Measurements from ENCODE around the gene RBM47.
"Not testable (repeated sequence)": the region's sequence is repeated elsewhere in the genome, so short reads cannot be mapped to it uniquely, and the experiment has no call there.

RBM47 gene

DNA sequence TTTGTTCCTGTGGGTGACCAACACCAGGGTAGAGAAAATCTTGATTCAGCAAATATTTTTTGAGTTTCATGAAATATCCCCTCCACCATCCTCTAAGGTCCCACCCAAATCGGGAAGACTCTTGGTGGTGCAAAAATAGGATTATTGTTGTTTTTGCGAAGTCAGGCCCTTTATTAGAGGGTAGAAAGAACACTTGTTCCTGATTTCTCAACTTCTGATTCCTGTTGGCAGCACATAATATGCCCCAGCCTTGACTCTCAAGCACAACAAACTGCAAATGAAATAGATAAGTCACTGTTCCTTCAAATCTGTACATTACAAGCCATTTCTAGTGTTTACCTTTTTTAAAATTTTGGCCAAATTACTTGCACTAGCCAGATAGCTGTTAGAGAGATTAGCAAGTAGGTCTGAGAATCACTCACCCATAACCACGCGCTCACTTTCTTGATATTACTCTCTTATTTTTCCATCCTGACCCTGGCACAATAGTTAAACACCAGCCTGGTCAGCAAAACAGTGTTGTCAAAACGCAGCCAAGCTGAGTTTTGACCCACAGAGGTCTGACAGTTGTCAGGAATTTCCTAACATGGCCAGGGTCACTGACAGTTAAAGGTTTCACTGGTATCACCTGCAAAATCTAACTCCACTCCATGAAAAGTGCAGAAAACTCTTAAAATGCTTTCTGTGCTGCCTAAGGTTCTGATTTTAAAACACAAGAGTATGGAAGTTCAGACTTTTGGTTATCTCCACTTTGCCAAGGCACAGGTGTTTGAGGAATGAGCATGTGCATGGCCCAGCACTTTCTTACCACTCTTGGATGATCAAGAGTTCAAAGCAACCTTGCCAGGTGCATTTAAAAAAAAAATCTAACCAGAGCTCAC is 69.8 kb downstream of the RBM47 start:
- no peak for DNase-seq

DNA sequence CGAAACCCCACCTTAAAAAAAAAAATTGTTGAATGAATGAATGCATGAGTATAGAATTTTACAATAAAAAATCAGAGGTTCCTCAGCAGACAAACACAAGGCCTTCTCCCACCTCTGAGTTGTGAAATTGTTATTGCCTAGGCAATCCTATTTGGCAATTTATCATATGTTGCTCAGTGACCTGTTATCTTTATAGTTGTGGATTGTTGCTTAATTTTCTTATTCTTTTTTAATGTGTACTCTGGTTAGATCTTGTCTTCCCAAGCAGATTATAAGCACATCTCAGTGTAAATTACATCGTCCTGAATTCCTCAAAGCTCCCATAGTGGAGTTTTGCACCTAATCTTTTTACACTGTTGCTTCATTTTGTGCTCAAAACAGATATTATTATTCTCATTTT is 71.9 kb downstream of the RBM47 start:
- no peak for DNase-seq

DNA sequence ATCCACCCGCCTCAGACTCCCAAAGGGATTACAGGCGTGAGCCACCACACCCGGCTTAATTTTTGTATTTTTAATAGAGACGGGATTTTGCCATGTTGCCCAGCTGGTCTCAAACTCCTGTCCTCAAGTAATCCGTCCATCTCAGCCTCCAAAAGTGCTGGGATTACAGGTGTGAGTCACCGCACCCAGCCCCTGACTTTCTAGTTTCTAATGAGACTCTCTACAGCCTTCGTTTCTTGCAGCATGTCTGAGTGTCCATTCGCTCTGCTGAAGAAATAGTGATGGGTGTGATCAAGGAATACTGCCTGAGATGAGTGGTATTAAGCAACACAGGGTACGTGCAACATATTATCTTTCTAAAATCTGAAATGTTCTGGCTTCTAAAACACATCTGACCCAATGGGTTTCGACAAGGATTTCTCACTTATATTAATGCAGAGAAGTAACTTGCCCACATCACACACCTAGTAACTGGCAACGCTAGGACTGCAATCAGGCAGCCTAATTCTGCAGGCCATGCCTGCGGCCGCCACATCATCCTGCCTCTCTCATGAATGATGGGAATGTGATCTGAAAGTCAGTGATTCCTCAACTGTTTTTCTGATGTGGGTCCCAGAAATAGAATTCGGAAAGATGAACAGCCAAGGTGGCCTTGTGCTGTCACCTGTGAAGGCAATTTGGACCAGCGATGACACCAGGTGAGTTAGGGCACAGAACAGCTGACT is 74.3 kb downstream of the RBM47 start:
- DNase-seq = no peak

DNA sequence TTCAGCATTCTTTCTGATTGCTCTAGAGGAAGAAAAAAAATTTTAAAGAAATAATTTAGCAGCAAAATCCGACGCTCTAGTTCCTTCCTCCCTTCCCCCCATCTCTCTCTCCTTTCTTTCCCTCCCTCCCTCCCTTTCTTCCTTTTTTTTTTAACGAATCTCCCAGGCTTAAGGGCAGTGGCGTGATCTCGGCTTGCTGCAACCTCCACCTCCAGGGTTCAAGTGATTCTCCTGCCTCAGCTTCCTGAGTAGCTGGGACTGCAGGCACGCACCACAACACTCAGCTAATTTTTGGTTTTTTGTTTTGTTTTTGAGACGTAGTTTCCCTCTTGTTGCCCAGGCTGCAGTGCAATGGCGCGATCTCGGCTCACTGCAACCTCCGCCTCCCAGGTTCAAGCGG is 75.0 kb downstream of the RBM47 start:
- DNase-seq = not testable (repeated sequence)

DNA sequence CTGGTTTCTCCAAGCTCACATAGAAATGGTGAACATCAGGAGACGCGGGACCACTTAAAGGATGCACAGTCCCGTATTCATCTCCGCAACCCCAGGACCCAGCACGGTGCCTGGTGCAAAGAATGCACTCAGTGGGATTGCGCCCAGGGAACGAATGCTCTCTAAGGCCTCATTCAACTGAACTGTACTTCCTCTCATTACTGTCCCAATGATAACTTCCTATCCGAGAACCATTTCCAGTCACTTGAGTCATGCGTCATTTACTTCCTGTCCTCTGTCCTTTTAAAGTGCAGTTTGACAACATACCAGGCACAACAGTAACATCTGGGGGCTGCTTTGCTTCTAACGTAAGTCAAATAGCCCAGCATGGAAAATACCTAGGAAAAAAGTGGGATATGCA is 75.7 kb downstream of the RBM47 start:
- DNase-seq = peak; percentile 42

DNA sequence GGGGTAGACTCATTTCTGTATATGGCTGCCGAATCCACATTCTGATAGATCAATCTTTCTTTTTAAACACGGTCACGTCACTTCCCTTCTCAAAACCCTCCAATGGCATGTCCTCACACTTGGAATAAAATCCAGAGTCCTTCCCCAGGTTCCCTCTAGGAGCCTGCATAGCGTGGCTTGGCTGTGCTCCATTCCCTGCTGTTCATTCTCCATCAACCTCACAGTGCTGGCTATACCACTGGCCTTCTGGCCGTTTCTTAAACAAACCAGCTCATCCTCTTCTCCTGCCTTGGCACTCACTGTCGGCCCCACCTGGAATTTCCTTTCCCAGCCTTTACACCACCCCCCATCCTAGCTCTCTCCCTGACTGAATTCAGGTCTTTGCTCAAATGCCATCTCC is 77.1 kb downstream of the RBM47 start:
- DNase-seq = no peak

DNA sequence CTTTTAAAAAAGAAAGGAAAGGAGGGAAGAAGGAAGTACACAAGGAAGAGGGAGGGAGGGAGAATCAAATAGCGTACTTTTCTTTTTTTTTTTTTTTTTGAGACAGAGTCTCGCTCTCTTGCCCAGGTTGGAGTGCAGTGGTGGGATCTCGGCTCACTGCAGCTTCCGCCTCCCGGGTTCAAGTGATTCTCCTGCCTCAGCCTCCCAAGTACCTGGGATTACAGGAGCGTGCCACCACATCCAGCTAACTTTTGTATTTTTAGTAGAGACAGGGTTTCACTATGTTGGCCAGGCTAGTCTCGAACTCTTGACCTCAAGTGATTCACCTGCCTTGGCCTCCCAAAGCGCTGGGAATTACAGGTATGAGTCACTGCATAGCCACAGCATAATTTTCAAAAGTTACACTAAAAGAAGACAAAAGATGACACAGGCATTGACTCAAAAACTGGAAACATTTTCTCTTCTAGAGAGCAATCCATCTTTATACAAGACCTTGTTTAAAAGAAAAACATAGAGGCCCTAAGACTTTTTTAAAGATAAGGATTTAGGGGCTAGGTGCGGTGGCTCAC is 78.0 kb downstream of the RBM47 start:
- not testable (repeated sequence) for DNase-seq

DNA sequence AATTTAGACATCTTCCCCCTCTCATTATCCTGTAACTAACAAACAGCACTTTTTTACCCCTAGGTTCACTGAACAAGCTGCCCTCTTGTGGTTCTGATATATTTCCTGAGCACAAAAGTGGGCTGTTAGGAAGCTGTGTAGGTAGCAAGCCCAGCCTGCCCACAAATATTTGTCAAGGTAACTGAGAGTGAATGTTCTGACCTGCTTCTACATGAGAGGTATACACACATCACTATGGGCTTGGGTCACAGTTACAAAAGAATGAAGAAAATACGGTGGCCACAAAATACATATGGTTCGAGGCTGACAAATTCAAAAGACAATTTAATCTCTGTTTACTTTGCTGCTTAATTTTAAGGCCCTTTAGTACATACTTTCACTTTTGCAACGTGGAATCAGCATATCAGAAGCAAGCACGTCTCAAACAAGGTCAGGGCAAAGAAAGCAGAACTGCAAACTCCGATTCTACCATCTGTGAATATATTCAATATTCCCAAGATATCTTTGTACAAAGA is 78.7 kb downstream of the RBM47 start:
- DNase-seq = no peak

DNA sequence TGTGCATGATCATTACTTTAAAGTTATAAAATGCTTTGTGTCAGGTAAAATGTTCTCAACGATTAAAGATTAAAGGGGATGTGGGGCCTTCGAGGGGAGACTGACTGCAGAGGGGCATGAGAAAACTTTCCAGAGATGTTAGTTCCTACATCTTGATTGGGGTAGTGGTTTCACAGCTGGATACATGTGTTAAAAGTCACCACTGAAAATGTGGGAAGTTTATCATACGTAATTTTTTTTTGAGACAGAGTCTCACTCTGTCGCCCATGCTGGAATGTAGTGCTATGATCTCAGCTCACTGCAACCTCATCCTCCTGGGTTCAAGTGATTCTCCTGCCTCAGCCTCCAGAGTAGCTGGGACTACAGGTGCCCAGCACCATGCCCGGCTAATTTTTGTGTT is 79.5 kb downstream of the RBM47 start:
- no peak for DNase-seq

DNA sequence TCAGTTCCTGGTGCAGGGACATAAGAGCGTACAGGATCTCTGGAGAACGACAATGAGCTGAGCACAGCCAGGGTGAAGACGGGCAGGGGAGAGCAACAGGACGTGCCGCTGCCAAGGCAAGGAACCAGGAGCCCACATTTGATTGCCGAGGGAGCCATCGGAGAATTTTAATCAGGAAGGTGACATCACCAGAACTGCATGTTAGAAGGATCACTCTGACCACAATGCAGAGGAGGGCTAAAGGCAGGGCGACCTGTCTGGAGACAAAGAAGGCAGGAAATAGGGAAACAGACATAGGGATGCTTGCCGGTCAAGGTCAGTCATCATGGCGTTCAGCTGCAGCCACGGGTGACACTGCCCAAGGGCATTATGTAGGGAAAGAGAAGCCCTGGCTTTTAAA is 81.4 kb downstream of the RBM47 start:
- DNase-seq = no peak

DNA sequence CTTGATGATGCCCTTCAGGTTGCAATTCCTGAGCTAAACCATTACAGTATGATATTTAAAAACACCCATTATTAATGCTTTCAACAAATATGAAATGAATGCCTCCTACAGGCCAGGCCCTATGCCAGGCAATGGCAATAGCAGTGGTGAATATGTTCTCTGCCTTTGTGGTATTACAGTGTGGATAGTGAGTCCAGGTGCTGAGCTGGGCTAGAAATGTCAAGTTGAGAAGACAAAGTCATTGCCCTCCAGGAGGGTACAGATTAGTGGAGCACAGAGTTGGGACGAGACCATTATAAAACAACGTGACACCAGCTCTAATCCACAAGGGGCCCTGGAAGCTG is 81.9 kb downstream of the RBM47 start:
- DNase-seq = no peak

DNA sequence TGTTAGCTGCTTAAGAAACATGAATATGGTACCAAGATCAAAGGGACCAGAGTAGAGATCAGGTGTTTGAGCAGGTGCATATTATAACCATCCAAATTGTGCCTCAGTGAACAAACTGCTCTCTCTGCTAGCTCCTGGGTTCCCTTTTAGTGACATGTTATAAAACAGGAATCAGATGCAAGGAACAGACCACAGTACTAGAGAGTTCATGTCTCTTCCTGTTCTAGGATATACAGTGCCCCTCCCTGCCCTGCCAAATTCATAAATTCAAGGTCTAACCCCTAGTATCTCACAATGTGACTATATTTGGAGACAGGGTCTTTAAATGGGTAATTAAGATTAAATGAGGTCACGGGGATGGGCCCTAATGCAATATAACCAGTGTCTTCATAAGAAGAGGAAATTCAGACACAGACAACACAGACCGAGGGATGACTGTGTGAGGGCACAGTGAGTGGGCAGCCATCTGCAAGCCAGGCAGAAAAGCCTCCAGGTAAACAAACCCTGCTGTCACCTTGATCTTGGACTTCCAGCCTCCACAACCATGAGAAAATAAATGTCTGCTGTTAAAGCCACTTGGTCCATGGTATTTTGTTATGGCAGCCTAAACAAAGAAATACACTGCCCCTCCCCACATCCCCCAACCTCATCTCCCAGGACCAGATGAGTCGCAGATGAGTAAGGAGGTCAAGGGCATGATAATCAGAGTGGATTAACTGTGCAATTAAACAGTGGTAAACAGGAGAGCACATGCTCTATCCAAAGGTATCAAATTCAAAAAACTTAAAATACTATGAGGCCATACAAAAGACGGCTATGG is 82.5 kb downstream of the RBM47 start:
- DNase-seq = no peak

DNA sequence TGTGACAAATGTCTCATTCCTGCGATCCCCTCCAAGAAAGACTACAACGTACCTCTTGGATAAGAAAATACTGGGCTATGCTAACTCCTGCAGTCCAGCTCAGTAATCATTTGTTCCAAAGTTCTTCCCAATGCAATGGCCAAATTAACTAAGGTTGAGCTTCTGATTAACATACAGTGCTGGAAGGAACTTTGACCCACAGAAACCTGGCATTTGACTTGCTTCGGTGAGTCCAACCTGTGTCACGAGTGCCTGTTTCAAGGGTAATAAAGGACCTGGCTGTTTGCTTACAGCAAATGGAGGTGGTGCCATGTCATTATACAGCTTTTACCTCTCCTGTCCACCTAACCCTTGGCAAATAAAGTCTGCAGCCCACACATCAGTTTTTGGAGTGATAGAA is 83.2 kb downstream of the RBM47 start:
- DNase-seq = no peak

DNA sequence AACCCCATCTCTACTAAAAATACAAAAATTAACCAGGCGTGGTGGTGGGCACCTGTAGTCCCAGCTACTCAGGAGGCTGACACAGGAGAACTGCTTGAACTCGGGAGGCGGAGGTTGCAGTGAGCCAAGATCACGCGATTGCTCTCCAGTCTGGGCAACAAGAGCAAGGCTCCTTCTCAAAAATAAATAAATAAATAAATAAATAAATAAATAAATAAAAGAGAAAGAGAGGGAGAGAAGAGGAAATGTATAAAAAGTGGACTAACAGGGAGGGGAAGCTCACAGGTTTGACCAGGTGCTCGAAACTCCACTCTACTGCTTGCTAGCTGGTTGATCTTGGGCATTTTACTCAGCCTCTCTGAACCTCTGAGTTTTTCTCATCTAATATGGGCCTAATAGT is 84.2 kb downstream of the RBM47 start:
- not testable (repeated sequence) for DNase-seq

DNA sequence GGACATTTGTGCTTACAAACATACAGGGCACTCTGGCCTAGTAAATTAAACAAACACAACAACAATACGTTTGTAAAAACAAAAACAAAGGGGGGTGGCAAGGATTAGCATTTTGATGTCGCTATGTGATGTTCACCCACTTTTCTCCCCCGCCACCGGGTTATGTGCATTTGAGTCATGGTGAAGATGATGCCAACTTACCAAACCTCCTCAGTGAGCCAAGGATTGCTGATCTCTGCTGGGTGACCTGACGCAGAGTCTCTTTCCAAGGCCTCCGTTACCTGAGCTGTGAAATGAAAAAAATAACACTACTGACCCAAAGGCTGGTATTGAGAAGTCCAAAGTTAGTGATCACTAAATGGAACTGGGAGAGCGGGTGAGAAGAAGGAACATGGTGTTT is 85.4 kb downstream of the RBM47 start:
- no peak for DNase-seq

DNA sequence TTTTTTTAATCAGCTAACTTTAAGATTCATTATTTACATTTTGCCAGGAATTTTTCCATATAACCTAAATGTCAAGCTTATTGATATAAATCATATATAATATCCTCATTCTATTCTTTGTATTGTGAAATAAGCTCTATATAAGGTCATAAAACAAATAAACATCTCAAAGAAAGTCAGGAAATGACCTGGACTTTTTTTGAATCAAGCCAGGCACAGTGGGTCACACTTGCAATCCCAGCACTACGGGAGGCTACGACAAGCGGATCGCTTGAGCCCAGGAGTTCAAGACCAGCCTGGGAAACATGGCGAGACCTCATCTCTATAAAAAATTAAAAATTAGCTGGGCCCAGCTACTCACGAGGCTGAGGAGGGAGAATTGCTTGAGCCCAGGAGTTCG is 88.9 kb downstream of the RBM47 start:
- DNase-seq = no peak

DNA sequence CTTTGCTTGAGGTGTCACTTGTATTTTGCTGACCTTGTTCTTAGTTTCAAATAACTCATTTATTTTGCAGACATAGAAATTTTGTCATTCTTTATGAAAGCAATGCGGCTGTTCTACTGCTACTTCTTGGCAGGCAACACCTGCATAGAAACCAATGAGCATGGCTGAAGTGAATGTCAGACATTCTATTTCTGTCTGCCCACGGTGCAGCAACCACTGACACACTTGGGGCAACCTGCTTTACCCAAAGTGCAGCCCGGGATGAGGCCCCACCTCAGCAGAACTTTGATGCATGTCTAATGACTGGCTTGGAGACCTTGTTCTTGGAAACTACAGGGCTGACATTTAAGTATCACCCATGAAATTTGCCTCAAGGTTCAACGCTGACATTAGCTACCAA is 93.6 kb downstream of the RBM47 start:
- no peak for DNase-seq

DNA sequence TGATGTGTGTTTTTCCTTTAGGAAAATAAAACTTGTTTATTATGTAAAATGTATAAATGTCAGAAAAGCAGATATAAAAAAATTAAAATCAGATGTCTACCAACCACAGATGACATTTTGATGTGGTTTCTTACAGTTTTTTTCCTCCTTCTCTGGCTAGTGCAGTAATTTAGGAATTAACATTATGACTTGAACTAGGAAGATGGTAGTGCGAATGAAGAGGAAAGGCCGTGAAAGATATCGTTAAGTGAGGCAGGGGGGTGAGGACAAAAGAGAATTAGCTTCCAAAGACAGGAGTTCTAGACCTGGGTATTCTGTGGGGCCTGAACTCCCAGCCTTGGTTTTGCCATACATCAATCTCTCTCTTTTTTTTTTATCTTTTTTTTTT is 98.0 kb downstream of the RBM47 start:
- DNase-seq = no peak

DNA sequence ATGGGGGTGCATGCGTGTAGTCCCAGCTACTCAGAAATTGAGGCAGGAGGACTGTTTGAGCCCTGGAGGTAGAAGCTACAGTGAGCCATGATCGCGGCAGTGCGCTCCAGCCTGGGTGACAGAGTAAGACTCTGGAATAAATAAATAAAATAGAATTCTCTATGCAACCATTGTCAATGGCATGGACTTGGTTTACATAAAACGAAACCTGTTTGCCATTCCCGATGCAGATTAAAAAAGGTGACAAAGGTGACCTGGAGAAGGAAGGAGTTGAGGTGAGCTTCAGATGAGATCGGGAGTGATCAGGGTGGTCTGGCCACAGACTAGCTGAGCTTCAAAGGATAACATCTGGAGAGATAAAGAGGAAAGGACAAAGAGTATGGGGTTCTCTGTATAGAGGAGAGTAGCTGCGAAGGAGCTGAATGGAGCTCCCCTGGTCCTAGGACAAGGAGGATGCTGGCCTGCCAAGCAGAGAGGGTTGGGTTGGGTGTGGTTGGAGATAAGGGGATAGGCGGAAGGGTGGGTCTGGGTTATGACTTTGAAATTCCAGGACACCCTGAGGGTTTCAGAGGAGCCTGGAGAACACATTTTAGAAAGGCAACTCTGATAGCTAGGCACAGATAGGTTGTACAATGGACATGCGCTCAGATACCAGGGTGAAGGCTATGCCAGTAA is 98.6 kb downstream of the RBM47 start:
- DNase-seq = no peak

DNA sequence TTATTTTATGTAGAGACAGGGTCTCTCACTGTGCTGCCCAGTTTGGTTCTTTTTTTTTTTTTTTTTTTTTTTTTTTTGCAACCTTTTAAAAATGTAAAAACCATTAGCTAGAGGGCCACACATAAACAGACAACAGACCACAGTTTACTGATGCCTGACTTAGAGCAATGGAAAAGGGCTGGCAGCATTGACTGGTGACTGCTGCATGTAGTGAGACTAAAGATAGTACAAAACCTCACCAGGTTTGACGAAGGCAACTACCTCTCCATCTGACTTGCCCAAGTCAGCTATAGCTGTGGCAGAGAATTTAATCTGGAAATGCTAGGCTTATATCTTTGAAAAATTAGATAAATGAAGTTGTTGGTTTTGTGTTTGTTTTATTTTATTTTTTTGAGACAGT is 102.9 kb downstream of the RBM47 start:
- DNase-seq = no peak

DNA sequence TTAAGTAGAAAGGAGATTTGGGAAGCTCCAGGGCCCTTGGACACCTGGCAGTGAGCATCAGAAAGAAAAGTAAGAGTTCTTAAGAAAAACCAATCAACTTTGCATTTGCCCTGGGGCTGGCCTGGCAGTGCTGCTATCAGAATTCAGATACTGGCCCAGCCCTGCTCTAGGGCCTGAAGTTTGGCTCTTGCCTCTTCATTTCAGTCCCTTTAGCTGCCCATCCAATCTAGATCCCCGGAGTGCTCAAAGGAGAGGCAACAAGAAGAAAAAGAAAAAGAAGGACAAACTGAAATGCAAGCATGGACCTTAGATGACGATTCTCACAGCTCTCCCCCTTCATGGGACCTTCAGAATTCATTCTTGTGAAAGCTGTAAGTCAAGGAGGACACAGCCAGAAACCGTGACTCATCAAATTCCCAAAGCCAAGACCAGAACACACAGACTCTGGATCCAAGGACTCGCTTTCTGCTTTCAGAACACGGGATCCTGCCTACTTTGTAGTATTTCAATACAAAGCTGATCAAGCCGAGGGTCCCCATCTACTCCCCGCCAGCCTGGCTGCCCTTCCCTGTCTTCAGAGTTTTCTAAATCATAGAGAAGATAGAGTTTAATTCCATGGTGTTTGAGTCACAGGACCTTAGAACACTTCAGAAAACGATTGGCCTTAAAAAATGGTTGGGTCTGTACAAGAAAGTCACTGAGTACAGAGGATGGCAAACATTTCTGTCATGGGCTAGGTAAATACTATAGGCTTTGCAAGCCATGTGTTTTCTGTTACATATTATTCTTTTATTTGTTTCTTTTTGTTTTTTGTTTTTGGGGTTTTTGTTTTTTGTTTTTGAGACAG is 103.7 kb downstream of the RBM47 start:
- DNase-seq = no peak

Measured in SIG-M5 (cell line).